ENCODE results near the gene SORCS2. TPM values are rescaled to one million over a fixed set of nuclear protein-coding genes. Genes with fewer than 3 reads are reported as not detected.

Gene SORCS2
- total RNA-seq, 1 donor, result under 0.01 TPM

GRCh38 chr4:7511525-7511924 lies 319.2 kb downstream of the SORCS2 start:
- DNase-seq (ENCODE audit: low read depth in 2 of 3, low spot score in 2 of 3), result no peak

- DNase-seq (ENCODE audit: low read depth in 2 of 3, low spot score in 2 of 3), result no peak
Observed at GRCh38 chr4:7512428-7512827, 320.1 kb downstream of the SORCS2 start.

- DNase-seq (ENCODE audit: low read depth in 2 of 3, low spot score in 2 of 3), result no peak
Observed at GRCh38 chr4:7512946-7513345, 320.6 kb downstream of the SORCS2 start.

- DNase-seq (ENCODE audit: low read depth in 2 of 3, low spot score in 2 of 3), result no peak
Observed at GRCh38 chr4:7513671-7514070, 321.3 kb downstream of the SORCS2 start.

- no peak for DNase-seq (ENCODE audit: low read depth in 2 of 3, low spot score in 2 of 3)
Observed at GRCh38 chr4:7514281-7514680, 321.9 kb downstream of the SORCS2 start.

- DNase-seq (ENCODE audit: low read depth in 2 of 3, low spot score in 2 of 3), result no peak
Observed at GRCh38 chr4:7514789-7515188, 322.5 kb downstream of the SORCS2 start.

GRCh38 chr4:7515390-7515902 lies 323.1 kb downstream of the SORCS2 start:
- no peak for DNase-seq (ENCODE audit: low read depth in 2 of 3, low spot score in 2 of 3)

GRCh38 chr4:7516096-7516772 lies 323.9 kb downstream of the SORCS2 start:
- no peak for DNase-seq (ENCODE audit: low read depth in 2 of 3, low spot score in 2 of 3)

GRCh38 chr4:7516773-7517144 lies 324.4 kb downstream of the SORCS2 start:
- no peak for DNase-seq (ENCODE audit: low read depth in 2 of 3, low spot score in 2 of 3)

GRCh38 chr4:7518871-7519637 lies 326.7 kb downstream of the SORCS2 start:
- DNase-seq (ENCODE audit: low read depth in 2 of 3, low spot score in 2 of 3), result no peak

GRCh38 chr4:7519638-7520376 lies 327.5 kb downstream of the SORCS2 start:
- DNase-seq (ENCODE audit: low read depth in 2 of 3, low spot score in 2 of 3), result no peak

- DNase-seq (ENCODE audit: low read depth in 2 of 3, low spot score in 2 of 3), result no peak
Observed at GRCh38 chr4:7521666-7522065, 329.3 kb downstream of the SORCS2 start.

- no peak for DNase-seq (ENCODE audit: low read depth in 2 of 3, low spot score in 2 of 3)
Observed at GRCh38 chr4:7522452-7523220, 330.3 kb downstream of the SORCS2 start.

- DNase-seq (ENCODE audit: low read depth in 2 of 3, low spot score in 2 of 3), result no peak
Observed at GRCh38 chr4:7523526-7523925, 331.2 kb downstream of the SORCS2 start.

- no peak for DNase-seq (ENCODE audit: low read depth in 2 of 3, low spot score in 2 of 3)
Observed at GRCh38 chr4:7524064-7524682, 331.8 kb downstream of the SORCS2 start.

- no peak for DNase-seq (ENCODE audit: low read depth in 2 of 3, low spot score in 2 of 3)
Observed at GRCh38 chr4:7524843-7525242, 332.5 kb downstream of the SORCS2 start.

GRCh38 chr4:7526491-7526890 lies 334.2 kb downstream of the SORCS2 start:
- DNase-seq (ENCODE audit: low read depth in 2 of 3, low spot score in 2 of 3), result no peak

GRCh38 chr4:7526929-7527535 lies 334.7 kb downstream of the SORCS2 start:
- no peak for DNase-seq (ENCODE audit: low read depth in 2 of 3, low spot score in 2 of 3)

GRCh38 chr4:7529368-7530080 lies 337.2 kb downstream of the SORCS2 start:
- DNase-seq (ENCODE audit: low read depth in 2 of 3, low spot score in 2 of 3), result no peak

Measured in hematopoietic multipotent progenitor cell (in vitro differentiated cells).